Measurements from ENCODE around the gene HLA-C. TPM values are rescaled to one million over a fixed set of nuclear protein-coding genes. Genes with fewer than 3 reads are reported as not detected.

The HLA-C gene
- total and polyA plus RNA-seq, 9 of the 15 experiments (the other 6 are each of a cell fraction or from before 2014, with no cell fraction given): 0.23 to 4.9 (median 1.2) TPM

GRCh38 chr6:31321005-31321707 lies 49.3 kb upstream of the HLA-C start (continued):
- TF ChIP-seq ZNF407 (IDR thresholded peaks at IDR 0.05; ENCODE audit: low read depth) (no peak), ZNF696 (CRISPR knock-in tag; conservative IDR thresholded peaks at IDR 0.05) (no peak), RBBP5 (IDR thresholded peaks at IDR 0.05; ENCODE audit: borderline replicate concordance, insufficient read depth, low read length, poor library complexity, severe bottlenecking) (no peak), GMEB1 (CRISPR knock-in tag; IDR thresholded peaks at IDR 0.05) (no peak)
- TF ChIP-seq, protein P1, sequence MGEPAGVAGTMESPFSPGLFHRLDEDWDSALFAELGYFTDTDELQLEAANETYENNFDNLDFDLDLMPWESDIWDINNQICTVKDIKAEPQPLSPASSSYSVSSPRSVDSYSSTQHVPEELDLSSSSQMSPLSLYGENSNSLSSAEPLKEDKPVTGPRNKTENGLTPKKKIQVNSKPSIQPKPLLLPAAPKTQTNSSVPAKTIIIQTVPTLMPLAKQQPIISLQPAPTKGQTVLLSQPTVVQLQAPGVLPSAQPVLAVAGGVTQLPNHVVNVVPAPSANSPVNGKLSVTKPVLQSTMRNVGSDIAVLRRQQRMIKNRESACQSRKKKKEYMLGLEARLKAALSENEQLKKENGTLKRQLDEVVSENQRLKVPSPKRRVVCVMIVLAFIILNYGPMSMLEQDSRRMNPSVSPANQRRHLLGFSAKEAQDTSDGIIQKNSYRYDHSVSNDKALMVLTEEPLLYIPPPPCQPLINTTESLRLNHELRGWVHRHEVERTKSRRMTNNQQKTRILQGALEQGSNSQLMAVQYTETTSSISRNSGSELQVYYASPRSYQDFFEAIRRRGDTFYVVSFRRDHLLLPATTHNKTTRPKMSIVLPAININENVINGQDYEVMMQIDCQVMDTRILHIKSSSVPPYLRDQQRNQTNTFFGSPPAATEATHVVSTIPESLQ (CRISPR knock-in tag; IDR thresholded peaks at IDR 0.05): no peak
